CD4-positive, alpha-beta T cell treated with Interleukin-15 for 1 hour (primary cell): ENCODE measurements around the gene CDH20.

Source experiments
- DNase-seq: peaks from one replicate; pipeline ENCODE4 v3.0.0-alpha.2; 2020

Gene CDH20

DNA sequence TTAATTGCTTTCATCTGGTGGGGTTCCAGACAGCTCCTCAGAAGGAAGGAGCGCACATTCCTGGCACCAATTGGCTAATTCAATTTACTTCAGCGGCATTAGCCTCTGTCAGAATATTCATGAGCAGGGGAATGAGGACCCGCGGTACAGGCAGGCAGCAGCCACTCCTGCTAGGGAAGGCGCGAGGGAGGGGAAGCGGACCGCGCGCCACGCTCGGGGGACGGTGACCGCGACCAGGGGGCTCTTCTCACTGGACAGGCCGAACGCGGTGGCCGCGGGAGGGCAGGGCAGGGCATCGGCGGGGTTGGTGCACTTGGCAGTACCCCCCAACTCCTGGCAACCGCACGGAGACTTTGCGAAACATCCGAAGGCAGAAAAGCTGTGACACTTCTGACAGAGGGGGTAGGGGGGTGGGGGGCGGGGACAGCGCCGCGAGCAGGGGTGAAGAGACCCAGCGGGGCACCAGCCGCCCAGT, at the start of gene CDH20:
Gene CDH20 (plus strand): TSS at position 160 of the 475 bp plus-strand sequence.
- no peak for DNase-seq

DNA sequence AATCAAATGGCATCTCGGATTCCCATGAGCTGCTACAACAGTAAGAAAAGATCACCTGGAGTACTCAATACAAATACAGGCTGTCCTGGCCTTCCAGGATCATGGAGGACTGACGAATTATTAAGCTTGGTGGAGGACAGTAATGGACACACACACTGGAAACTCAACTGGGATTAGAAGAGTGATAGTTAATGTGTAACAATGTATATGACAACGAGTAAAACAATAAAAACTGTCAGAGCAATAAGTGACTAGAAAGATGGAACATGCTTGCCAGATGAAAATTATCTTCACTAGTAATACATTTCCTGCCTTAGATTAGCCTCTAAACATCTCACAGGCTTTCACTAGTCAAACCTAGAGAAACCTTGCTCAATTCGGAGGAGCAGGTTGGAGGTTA, 49.2 kb upstream of the CDH20 start:
- no peak for DNase-seq

DNA sequence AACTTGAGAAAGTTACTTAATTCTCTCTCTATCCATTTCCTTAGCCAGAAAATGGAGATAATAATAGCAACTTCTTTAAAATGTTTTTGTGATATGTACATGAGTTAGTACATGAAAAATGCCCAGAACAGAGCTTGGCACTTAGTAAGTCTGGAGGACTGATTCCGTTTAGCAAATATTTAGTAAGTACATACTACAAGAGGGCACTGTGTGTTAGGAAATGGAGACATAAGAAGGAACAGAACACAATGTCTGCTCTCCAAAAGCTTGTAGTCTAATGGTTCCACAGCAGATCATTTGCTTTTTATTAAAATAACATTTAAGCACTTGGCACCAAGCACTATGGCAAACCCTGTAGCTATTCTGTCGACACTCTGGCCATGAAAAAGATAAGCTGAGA, 47.5 kb upstream of the CDH20 start:
- no peak for DNase-seq

DNA sequence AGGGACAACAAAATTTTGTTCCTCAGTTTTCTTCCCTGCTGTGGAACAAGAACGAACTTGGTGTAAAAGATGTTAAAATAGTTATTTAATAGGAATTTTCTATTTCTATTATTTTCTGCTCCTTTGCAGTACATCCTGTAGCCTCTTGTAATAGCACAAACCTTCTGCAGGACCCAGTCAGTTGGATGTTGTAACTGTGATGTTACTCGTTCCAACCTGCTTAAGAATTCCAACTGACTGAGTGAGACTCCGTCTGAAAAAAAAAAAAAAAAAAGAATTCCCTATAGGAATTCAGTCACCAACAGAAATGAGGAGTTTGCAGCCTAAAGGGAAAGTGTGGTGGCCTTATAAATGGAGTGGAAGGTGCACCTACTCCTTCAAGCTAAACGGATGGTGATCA, 46.4 kb upstream of the CDH20 start:
- no peak for DNase-seq

DNA sequence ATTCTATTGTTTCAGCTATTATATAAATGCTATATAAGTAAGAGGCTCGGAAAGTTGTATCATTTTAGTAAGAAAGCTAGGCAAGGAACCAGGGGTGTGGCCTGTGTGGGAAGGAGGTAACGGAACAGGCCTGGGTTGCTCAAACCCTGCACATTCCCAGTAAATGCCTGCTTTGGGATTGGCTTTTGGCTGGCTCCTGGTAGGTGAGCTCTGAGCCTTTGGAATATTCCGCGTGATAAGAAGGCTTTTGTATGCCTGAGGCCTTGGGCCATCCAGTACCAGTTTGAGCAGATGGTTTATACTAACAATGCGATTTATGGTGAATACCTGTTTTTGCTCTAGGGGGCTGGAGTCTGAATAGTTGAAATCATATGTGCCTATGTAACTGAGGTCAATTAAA, 42.6 kb upstream of the CDH20 start:
- DNase-seq: no peak

DNA sequence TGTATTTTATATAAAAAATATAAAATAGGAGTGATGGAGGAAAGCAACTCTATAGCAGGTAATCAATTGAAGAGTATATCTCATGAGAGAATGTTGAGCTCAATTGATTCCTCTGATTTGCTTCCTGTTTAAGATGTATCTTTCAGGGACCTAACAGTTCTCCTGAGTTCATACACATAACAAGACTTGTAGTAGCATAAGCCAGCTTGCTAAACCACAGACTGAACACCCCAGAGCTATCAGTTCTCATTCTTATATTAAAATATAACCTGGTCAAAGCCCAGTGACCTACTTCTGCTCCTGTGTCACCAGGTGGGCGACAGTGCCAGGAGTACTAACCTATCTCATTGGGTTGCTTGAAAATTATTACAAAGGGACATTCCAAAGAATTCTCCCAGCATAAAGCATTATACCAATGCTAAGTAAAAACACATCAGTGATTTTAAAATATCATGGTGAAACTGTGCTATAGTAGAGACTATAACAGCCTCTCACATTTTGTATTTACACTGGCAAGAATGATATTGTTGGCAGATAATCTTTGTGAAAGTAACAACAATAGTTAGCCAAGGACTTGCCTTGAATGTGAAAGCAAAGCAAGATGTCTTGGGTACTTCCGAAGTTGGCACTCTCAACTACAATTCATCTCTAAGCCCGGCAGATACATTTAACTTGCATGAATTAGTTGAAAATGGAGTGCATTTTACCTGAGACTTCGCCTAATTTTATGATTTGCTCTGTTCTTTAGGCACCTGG, 40.8 kb upstream of the CDH20 start:
- no peak for DNase-seq

DNA sequence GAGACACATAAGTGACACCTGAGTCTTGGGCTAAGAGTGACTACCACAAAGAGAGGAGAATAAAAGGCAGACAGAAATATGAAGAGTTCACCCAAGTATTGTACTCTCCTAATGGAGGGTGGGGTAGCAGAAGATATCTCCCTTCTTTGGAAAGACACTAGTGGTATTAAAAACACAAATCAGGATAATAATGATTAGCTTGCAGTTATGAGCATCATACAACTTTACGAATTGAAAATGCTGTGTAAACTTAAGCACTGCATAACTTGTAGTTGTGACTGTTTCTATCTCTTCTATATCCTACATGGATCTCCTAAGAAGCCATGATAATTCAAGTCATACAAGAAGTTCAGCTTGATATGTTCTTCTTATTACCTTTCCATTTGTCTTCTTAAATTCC, 38.1 kb upstream of the CDH20 start:
- DNase-seq: no peak

DNA sequence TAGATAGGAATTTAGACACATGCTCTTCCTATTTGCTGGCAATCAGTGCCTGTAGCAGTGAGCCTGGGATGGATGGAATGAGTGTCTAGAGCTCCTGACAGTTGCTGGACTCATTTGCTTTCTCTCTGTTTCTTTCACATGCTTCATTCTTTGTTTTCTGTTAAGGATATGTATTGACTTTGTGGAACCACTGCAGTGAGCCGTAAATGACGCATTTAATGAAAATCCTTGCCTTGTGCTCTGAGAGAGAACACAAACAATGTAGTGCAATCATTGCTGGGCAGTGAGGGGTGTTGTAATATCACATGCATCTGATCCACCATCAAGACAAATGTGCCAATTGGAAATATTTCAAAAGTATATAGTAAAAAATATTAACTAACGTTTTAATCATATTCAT, 25.2 kb upstream of the CDH20 start:
- no peak for DNase-seq

DNA sequence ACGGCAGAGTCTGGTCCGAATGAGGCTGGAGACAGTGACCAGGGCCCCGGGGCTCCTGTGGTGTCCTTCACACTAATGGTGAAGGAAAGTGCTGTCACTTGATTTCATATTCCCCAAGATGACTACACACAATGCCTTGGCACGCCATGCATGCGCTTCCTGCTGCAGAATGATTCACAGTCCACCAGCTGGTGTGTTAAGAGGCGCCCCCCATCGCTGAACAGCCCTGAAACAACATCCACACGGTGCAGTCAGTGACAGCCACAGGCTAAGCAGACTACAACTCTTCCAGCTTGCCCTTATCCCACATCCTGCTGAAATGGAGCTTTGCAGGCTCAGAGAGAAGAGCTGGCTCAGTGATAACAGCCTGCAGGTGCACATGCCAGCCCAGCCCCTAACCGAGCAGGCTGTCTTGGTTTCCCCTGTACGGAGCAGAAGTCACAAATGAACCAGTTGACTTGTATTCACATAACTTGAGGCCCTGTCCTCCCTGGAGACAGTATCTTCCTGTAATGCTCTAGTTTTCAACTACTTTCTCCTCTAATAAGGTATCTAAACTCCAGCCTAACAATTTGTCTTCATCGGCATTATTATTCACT, 24.3 kb upstream of the CDH20 start:
- no peak for DNase-seq

DNA sequence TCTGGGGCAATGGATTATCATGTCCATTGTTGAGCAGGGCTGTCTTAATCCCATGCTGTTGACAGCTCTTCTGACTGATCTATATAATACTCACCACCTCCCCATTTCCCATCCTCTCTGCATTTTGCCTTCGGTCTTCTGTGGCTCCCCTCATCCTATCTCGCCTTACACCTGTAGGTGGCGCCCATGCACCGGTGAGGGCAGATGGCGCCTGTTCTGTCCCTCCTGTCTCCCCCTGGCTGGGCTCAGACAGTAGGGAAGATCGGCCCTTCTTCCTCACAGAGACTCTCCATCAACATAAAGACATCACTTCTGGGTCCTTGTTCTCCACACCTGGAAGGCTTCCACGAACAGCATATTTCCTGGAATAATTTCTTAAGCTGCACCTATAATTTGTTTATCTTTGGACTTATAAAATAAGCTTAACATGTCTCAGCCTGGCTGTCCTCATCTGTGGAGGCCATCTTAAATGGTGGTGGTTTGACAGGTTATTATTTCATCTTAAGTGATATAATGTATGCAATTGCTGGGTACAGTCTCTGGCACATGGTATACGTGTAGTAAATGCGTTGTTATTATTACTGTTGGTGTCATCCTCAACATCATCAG, 10.9 kb upstream of the CDH20 start:
- DNase-seq: no peak

DNA sequence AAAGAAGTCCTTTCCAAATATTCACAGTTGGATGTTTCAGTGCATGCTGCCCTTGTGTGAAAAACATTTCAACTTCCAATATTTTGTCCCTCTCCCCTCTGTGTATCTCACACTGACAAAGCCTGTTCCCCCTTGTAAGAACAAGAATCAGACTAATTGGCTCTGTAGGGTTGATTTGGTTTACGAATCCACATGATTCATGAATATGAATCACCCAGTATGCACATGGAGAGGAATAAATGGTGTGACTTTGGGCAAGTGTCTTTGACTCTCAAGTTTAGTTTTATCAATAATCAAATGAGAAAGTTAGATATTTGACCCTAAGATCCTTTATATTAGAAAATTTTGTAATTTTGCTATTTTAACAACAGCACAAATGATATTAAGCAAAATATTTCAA, 9.3 kb upstream of the CDH20 start:
- DNase-seq: no peak

DNA sequence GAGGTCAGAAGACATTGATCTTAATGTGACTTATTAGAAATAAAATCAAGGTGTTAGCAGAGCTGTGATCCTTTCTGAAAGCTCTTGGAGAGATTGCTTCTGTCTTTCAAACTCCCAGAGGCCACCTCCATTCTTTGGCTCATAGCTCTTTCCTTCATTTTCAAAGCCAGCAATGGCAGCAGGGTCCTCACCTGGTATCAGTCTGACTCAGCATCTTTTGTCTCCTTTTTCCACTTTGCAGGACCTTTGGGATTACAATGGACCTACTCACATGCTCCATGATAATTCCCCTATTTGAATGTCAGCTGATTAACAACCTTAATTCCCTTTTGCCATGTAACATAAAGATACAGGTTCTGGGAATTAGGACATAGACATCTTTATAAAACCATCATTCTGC, 6.8 kb upstream of the CDH20 start:
- DNase-seq: no peak

DNA sequence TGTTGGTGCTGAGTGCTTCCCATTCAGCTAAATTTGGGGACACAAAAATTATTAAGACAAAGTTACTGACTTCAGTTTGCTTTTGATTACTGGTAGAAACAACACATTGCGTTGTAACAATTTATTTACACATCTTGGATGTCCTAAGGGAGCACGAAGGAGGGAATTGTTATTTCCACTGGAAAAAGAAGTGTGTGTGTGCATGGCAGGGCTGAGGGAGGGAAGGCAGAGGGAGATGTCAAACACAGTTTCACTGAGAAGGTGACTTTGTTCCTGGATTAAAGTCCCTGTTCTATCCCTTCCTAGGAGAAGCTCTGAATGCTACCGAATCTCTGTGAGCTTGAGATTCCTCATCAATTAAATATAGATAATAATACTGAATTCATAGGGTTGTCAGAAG, 3.8 kb upstream of the CDH20 start:
- DNase-seq: no peak

DNA sequence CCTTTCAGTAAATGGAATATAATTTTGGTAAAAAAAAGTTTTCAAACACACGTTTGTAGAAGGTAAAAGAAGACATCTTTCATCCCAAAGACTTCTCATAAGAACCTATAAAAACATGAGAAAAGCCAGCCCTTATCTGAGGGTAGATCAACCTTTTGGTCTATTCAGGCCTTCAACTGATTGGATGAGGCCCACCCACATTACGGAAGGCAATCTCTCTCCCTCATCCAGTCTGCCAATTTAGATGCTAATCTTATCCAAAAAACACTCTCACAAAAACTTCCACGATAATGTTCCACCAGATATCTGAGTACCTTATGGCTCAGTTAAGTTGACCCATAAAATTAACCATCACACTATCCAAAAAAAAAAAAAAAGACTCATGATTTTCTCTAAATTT, 2.2 kb upstream of the CDH20 start:
- no peak for DNase-seq

DNA sequence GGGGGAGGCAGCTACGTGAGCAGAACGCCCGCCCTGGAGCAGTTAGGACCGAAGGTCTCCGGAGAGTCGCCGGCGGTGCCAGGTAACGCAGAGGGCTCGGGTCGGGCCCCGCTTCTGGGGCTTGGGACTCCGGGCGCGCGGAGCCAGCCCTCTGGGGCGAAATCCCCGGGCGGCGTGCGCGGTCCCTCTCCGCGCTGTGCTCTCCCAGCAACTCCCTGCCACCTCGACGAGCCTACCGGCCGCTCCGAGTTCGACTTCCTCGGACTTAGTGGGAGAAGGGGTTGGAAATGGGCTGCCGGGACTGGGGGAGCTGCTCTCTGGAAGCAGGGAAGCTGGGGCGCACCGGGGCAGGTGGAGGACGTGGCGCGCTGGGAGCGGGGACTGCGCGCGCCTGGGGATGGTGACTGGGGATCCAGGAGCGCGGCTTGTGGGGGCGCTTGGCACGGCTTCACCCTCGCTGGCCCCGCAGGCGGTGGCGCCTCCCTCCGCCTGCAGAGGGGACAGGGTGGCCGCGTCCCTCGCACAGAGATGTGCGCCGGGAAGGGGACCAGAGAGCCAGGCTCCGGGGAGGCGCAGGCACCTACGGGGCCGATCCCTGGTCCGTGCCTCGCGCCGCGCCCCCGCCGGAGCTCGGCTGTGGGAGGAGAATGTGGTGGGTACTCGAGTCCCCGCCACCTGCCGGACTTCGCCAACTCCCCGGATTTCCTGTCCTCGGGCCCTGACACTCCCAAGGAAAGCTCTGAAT, 688 bp downstream of the CDH20 start:
- no peak for DNase-seq

DNA sequence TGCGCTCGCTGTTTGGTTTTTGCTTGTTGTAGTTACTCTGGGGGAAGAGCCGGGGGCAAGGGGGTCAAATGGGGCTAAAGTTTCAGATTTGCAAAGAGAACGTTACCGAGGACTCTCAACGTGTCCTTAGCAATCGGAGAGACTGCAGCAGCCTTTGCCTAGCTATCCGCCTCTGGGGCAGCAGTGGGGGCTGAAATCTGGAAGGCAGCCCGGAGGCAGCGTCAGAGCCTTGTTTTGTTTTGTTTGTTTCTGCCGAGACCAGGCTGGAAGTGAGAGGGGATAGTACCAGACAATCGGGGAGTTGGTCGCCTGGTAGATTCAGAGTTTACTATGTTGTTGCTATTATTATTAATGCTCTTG, 1.2 kb downstream of the CDH20 start:
- DNase-seq: no peak

DNA sequence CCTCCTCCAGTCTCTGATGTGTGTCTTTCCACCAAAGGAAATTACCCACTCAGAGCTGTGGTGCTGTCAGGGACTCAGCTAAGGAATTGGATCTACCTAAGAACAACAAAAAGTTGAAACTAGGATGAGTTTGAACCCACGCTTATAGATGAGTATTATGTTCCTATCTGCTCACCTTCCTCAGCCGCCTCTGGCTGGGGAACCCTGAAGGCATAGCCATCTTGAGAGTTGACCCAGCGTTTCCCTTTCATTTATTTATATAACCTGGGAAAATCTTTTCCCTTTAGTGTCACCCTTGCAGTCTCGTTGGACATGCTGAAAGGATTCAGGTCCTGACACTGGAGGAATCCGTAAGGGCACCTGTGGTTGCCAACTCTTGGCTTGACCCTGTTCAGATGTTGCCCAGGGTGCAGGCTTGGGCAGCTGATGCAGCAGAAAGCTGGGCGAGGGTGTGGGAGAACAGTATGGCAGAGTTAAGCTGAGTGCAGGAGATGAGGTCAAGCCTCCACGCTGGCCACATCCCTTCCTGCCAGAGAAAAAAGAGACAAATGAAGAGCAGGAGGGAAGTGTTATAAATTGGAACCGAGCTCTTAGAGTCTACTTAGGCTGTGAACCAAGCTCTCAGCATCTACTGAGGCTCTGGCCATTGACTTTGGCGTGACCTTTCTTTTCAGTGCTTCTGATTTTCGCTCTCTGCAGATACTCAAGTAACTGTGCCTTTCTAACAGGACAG, 1.9 kb downstream of the CDH20 start:
- no peak for DNase-seq

DNA sequence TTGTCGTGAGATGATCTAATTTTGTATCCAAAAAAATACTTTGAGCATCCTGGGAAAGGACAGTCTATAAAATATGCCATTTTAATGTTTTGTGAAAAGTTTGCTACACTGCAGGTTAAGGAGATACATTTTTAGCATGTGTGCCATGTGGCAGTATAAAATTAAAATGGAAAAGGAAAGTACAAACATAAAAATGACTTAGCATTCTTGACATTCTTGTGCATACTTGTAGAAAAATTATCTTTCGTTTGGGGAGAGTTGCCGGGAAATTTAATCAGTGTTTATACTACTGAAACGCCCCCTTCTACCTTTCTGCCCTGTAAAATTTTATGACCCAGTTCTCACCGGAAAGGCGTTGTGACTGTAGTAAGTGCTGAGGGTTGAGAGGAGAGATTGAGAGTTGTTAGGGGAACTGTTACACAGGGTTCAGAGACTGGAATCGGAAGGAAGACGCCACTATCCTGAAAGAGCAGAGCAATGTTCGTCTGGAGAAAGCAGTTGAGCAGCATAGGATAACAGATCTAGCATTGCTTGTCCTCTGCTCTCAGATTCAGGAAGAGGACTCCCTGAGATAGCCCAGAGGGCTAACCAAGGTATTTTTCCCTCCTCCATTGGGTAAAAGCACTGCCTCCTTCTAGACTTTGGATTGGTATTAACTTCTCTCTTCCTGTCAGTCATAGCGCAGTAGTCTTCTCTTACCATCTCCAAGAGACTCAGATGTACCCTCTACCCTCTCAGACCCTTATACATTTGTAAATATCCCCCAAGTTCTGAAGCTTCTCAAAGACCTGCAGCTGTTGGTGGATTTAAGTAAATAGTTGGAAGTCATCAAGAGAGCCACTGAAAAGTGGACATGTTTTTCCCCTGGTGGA, 2.7 kb downstream of the CDH20 start:
- DNase-seq: no peak

DNA sequence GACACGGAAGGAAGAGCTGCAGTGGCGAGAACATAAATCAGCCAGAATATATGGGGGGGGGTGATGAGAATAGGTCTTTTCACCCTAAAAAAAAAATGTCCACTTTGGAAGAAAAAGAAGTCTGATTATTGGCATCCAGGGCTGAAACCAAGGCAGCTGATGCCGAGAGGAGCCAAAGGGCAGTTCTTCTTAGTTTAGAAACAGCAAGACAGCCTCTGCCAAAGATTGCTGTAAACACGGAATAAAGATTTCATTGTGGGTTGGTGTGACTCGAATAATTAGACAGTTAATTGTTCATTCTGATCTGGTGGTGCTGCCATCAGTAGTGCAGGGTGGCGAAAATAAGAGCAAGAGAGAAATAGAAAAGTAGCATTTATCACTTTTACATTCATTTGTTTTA, 3.5 kb downstream of the CDH20 start:
- DNase-seq: no peak

DNA sequence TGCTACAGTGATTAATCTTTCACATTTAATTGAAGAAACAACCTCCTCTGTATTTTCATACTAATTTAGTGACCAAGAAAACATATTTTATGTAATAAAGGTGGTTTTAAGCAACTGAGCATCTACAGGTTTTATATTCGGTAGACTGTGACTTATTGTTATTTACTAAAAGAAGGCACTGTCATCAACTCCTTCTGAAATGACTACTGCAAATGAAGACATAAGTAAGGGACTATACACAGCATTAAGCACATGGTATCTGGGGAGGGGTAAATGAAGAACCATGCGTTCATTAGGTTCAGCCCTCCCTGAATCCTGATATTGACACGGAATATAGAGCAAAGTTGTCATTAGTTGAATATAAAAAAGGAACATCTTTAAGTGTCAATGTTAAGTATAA, 4.3 kb downstream of the CDH20 start:
- DNase-seq: no peak

DNA sequence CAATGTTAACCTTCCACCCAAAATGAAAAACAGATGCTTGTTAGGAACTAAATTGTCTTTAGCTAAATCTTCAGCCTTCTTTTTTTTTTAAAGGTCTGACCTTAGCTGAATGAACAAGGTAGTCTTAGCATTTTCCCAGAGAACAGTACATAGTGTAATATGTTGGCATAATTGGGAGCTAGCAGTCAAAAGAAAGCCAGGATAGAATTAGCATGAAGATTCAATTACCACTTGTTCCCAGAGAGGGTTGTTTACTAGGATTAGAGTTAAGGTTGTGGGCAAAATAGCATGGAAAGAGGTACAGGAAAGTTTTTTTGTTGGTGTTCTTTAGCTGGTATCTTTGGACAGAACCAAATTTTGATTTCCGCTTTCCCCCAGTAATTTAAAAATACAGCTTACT, 6.9 kb downstream of the CDH20 start:
- DNase-seq: no peak

DNA sequence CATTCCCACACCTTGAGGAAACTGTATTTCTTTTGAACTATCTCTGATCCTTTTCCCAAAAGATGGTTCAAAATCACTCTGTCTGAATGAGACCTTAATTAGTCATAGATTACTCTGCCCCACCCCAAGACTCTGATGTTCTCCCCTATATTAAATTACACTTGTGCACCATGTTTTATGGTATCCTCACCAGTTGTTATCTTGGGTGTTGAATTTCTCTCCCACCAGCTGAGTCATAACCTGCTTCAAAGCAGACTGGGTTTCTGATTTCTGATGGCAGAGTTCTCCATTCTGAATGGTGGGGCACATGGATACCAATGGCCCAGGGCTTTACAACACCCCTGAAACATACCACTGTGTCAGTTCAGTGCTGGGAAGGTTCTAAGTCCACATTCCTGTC, 15.0 kb downstream of the CDH20 start:
- DNase-seq: no peak
